ENCODE results near the gene MRPL14.
"Not testable (repeated sequence)": the region's sequence is repeated elsewhere in the genome, so short reads cannot be mapped to it uniquely, and the experiment has no call there.

DNA sequence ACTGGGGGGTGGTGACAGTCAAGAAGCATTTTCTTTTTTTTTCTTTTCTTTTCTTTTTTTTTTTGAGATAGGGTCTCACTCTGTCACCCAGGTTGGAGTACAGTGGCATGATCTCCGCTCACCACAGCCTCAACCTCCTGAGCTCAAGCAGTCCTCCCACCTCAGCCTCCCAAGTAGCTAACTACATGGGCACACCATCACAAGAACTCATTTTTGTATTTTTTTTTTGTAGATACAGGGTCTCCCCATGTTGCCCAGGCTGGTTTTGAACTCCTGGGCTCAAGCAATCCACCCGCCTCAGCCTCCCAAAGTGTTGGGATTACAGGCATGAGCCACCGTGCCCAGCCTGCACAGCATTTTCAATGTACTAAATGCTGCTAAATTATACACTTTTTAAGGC is 35.9 kb downstream of the MRPL14 start:
- TF ChIP-seq, protein P1, sequence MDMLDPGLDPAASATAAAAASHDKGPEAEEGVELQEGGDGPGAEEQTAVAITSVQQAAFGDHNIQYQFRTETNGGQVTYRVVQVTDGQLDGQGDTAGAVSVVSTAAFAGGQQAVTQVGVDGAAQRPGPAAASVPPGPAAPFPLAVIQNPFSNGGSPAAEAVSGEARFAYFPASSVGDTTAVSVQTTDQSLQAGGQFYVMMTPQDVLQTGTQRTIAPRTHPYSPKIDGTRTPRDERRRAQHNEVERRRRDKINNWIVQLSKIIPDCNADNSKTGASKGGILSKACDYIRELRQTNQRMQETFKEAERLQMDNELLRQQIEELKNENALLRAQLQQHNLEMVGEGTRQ (IDR thresholded peaks at IDR 0.05; ENCODE audit: low read depth, low read length), result not testable (repeated sequence)
- TF ChIP-seq, protein P2, sequence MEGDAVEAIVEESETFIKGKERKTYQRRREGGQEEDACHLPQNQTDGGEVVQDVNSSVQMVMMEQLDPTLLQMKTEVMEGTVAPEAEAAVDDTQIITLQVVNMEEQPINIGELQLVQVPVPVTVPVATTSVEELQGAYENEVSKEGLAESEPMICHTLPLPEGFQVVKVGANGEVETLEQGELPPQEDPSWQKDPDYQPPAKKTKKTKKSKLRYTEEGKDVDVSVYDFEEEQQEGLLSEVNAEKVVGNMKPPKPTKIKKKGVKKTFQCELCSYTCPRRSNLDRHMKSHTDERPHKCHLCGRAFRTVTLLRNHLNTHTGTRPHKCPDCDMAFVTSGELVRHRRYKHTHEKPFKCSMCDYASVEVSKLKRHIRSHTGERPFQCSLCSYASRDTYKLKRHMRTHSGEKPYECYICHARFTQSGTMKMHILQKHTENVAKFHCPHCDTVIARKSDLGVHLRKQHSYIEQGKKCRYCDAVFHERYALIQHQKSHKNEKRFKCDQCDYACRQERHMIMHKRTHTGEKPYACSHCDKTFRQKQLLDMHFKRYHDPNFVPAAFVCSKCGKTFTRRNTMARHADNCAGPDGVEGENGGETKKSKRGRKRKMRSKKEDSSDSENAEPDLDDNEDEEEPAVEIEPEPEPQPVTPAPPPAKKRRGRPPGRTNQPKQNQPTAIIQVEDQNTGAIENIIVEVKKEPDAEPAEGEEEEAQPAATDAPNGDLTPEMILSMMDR (conservative IDR thresholded peaks at IDR 0.05; ENCODE audit: low read depth, low read length), result not testable (repeated sequence)
- not testable (repeated sequence) for TF ChIP-seq SMC3 (IDR thresholded peaks at IDR 0.05; ENCODE audit: low read depth, low read length); NFE2L2 (IDR thresholded peaks at IDR 0.05; ENCODE audit: low read depth, low read length); POLR2A (IDR thresholded peaks at IDR 0.05; ENCODE audit: low read depth, low read length); FOS (IDR thresholded peaks at IDR 0.05; ENCODE audit: low read depth, low read length); CHD1 (IDR thresholded peaks at IDR 0.05; ENCODE audit: low read depth, low read length); MAZ (IDR thresholded peaks at IDR 0.05; ENCODE audit: borderline replicate concordance, low read depth, low read length); BHLHE40 (IDR thresholded peaks at IDR 0.05; ENCODE audit: low read depth, low read length); CEBPB (IDR thresholded peaks at IDR 0.05; ENCODE audit: low read depth, low read length); RAD21 (IDR thresholded peaks at IDR 0.05; ENCODE audit: low read length); RFX5 (IDR thresholded peaks at IDR 0.05; ENCODE audit: low read depth, low read length); MAFK (IDR thresholded peaks at IDR 0.05; ENCODE audit: low read depth, low read length)

Data from IMR-90 (cell line).